Cardiac muscle cell (in vitro differentiated cells and primary cell): Measurements from ENCODE around the gene HBA2. TPM values are rescaled to one million over a fixed set of nuclear protein-coding genes. Genes with fewer than 3 reads are reported as not detected.
"Not testable (repeated sequence)": the region's sequence is repeated elsewhere in the genome, so short reads cannot be mapped to it uniquely, and the experiment has no call there.

Source experiments
- DNase-seq, 2 donors: peaks; one replicate each; pipeline versions ENCODE4 v3.0.0 to v3.0.0-alpha.2; 2010 to 2017; ENCODE audit warnings: low read depth in 1 of 2, low spot score in 1 of 2
- H3K27ac ChIP-seq: fragments of 200-600 bp; sonication (generic); 2 replicates; pipeline ENCODE4 v1.5.1; 2016
- H3K27me3 ChIP-seq: fragments of 200-600 bp; sonication (generic); 2 replicates; pipeline ENCODE4 v1.6.0; 2016; ENCODE audit warnings: control low read depth
- H3K36me3 ChIP-seq: fragments of 200-600 bp; sonication (generic); 2 replicates; pipeline ENCODE4 v1.5.1; 2016; ENCODE audit warnings: control low read depth
- H3K4me1 ChIP-seq: fragments of 200-600 bp; sonication (generic); 2 replicates; pipeline ENCODE4 v1.8.1; 2017; ENCODE audit warnings: low read depth, mild to moderate bottlenecking, mixed run types
- H3K4me3 ChIP-seq: fragments of 200-600 bp; sonication (generic); 2 replicates; pipeline ENCODE4 v1.5.1; 2016; ENCODE audit warnings: mild to moderate bottlenecking
- H3K9me3 ChIP-seq: fragments of 200-600 bp; sonication (generic); 2 replicates; pipeline ENCODE4 v1.5.1; 2017; ENCODE audit warnings: low read depth, mild to moderate bottlenecking, control low read depth
- CTCF ChIP-seq: IDR thresholded peaks from 2 replicates; pipeline ENCODE4 v1.5.1; 2012; ENCODE audit warnings: low read depth, mild to moderate bottlenecking, low read length
- polyA plus RNA-seq: library from polyadenylated mRNA; unstranded; fragments of >200 nt; fragmentation: Nextera tagmentation; extraction: Ambion mirVana; gene quantifications from 2 replicates; pipeline ENCODE4 v1.2.1, GENCODE V29; 2016
- total RNA-seq: library from RNA; depleted of rRNA; stranded (reverse); fragments of >200 nt; gene quantifications from 2 replicates; pipeline ENCODE4 v1.2.3, GENCODE V29; 2016

Gene HBA2
- total and polyA plus RNA-seq, 2 experiments from 2014 or later: 1.3 TPM; not detected in 1

- H3K4me1 ChIP-seq: no peaks in the 10 kb centered on the region
- no peak for DNase-seq
- H3K27me3 ChIP-seq: no peaks in the 10 kb centered on the region
- H3K27ac ChIP-seq: no peak overlapping the region
- TF ChIP-seq CTCF: no peak
- H3K9me3 ChIP-seq: no peaks in the 10 kb centered on the region
- H3K4me3 ChIP-seq: no peak overlapping the region
- peaks cover 75% of the 10 kb centered on the region for H3K36me3 ChIP-seq
Observed at GRCh38 chr16:191831-192230, 19.2 kb downstream of the HBA2 start.

- TF ChIP-seq CTCF: no peak
- H3K9me3 ChIP-seq: no peaks in the 10 kb centered on the region
- H3K36me3 ChIP-seq: peaks cover 75% of the 10 kb centered on the region
Observed at GRCh38 chr16:192686-193085, 20.0 kb downstream of the HBA2 start.

GRCh38 chr16:193441-193840 lies 20.8 kb downstream of the HBA2 start:
- TF ChIP-seq CTCF: no peak
- no peaks in the 10 kb centered on the region for H3K9me3 ChIP-seq
- peaks cover 76% of the 10 kb centered on the region for H3K36me3 ChIP-seq

More at GRCh38 chr16:192686-193085, 20.0 kb downstream of the HBA2 start:
- no peaks in the 10 kb centered on the region for H3K27me3 ChIP-seq
- no peaks in the 10 kb centered on the region for H3K4me1 ChIP-seq
- no peak overlapping the region for H3K27ac ChIP-seq
- H3K4me3 ChIP-seq: no peak overlapping the region
- DNase-seq: no peak

GRCh38 chr16:194516-194915 lies 21.8 kb downstream of the HBA2 start:
- DNase-seq: peak in 1 of 2 donors; percentile 34
- Histone ChIP-seq H3K9me3 (no peaks in the 10 kb centered on the region), H3K27ac (no peak overlapping the region), H3K36me3 (peaks cover 74% of the 10 kb centered on the region), H3K4me3 (no peak overlapping the region), H3K27me3 (no peaks in the 10 kb centered on the region), H3K4me1 (no peaks in the 10 kb centered on the region)
- no peak for TF ChIP-seq CTCF

More at GRCh38 chr16:193441-193840, 20.8 kb downstream of the HBA2 start:
- DNase-seq: no peak
- Histone ChIP-seq H3K4me3 (no peak overlapping the region), H3K27me3 (no peaks in the 10 kb centered on the region), H3K4me1 (no peaks in the 10 kb centered on the region), H3K27ac (no peak overlapping the region)

GRCh38 chr16:200388-200787 lies 27.7 kb downstream of the HBA2 start:
- peak in 1 of 2 donors; percentile 46 for DNase-seq
- no peak overlapping the region for H3K4me3 ChIP-seq
- H3K9me3 ChIP-seq: no peaks in the 10 kb centered on the region
- peaks cover 62% of the 10 kb centered on the region for H3K36me3 ChIP-seq
- H3K4me1 ChIP-seq: no peaks in the 10 kb centered on the region
- no peak for TF ChIP-seq CTCF
- H3K27ac ChIP-seq: no peak overlapping the region
- no peaks in the 10 kb centered on the region for H3K27me3 ChIP-seq

GRCh38 chr16:203246-203645 lies 30.6 kb downstream of the HBA2 start:
- no peaks in the 10 kb centered on the region for H3K9me3 ChIP-seq
- peak in 1 of 2 donors; percentile 9 for DNase-seq
- H3K36me3 ChIP-seq: peaks cover 68% of the 10 kb centered on the region
- H3K4me1 ChIP-seq: no peaks in the 10 kb centered on the region
- no peaks in the 10 kb centered on the region for H3K27me3 ChIP-seq
- no peak for TF ChIP-seq CTCF
- no peak overlapping the region for H3K27ac ChIP-seq
- H3K4me3 ChIP-seq: no peak overlapping the region

GRCh38 chr16:204046-204445 lies 31.4 kb downstream of the HBA2 start:
- H3K4me1 ChIP-seq, H3K27ac ChIP-seq, DNase-seq, H3K9me3 ChIP-seq, H3K27me3 ChIP-seq, H3K4me3 ChIP-seq: not testable (repeated sequence)
- H3K36me3 ChIP-seq: peaks cover 67% of the 10 kb centered on the region

- H3K27me3 ChIP-seq, H3K4me3 ChIP-seq, H3K27ac ChIP-seq, H3K4me1 ChIP-seq, DNase-seq, H3K9me3 ChIP-seq: not testable (repeated sequence)
- H3K36me3 ChIP-seq: peaks cover 62% of the 10 kb centered on the region
Observed at GRCh38 chr16:209359-209758, 36.7 kb downstream of the HBA2 start.
